ENCODE results near the gene ADCY2. TPM values are rescaled to one million over a fixed set of nuclear protein-coding genes. Genes with fewer than 3 reads are reported as not detected.

Gene ADCY2
- polyA plus RNA-seq, 1 of the 3 experiments (the other 2 are of a cell fraction), result not detected

DNA sequence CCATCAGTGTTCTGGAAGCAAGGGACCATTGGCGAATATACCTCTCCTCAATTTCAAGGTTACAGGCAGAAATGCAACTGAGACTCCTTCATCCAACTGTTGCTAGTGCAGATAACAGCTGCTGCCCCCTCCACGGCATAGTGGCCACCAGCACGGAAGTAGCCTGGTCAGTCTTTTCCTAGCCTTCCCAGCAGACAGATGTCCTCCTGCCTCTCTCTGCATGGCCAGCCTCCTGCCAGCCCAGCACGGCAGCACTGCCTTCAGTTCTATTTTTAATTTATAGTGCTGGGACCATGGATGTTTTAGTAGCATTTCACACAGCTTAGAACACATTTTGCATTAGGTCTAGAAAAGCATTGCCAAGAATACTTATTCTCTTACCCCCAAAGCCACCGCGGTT is 266.4 kb downstream of the ADCY2 start:
- Histone ChIP-seq H3K36me3 (replicated peaks in 1 of 2; ENCODE audit: control insufficient read depth in 1 of 2, insufficient read depth in 2 of 2, low read length in 1 of 2) (no peaks in the 10 kb centered on the region), H4K20me1 (ENCODE audit: insufficient read depth) (no peaks in the 10 kb centered on the region), H3K27ac (ENCODE audit: low read depth in 2 of 2, low read length in 1 of 2) (no peak overlapping the region), H3F3A (replicated peaks; ENCODE audit: insufficient read depth) (no peaks in the 10 kb centered on the region), H3K4me3 (ENCODE audit: low read depth in 2 of 2, low read length in 1 of 2) (no peak overlapping the region), H2AFZ (ENCODE audit: low read depth) (no peak overlapping the region), H3K9me2 (no peaks in the 10 kb centered on the region), H3K4me1 (ENCODE audit: control insufficient read depth in 1 of 2, insufficient read depth in 2 of 2, low read depth in 1 of 2, low read length in 1 of 2) (no peaks in the 10 kb centered on the region), H3K4me2 (no peak overlapping the region), H3K9ac (no peak overlapping the region), H3K27me3 (ENCODE audit: insufficient read depth) (peaks cover 11% of the 10 kb centered on the region; the same call in 1 of the 2 replicates), H3K79me2 (ENCODE audit: insufficient read depth) (no peaks in the 10 kb centered on the region), H3K9me3 (no peaks in the 10 kb centered on the region)
- TF ChIP-seq, protein P1, sequence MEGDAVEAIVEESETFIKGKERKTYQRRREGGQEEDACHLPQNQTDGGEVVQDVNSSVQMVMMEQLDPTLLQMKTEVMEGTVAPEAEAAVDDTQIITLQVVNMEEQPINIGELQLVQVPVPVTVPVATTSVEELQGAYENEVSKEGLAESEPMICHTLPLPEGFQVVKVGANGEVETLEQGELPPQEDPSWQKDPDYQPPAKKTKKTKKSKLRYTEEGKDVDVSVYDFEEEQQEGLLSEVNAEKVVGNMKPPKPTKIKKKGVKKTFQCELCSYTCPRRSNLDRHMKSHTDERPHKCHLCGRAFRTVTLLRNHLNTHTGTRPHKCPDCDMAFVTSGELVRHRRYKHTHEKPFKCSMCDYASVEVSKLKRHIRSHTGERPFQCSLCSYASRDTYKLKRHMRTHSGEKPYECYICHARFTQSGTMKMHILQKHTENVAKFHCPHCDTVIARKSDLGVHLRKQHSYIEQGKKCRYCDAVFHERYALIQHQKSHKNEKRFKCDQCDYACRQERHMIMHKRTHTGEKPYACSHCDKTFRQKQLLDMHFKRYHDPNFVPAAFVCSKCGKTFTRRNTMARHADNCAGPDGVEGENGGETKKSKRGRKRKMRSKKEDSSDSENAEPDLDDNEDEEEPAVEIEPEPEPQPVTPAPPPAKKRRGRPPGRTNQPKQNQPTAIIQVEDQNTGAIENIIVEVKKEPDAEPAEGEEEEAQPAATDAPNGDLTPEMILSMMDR (IDR thresholded peaks at IDR 0.05), result no peak
- TF ChIP-seq, protein P2, sequence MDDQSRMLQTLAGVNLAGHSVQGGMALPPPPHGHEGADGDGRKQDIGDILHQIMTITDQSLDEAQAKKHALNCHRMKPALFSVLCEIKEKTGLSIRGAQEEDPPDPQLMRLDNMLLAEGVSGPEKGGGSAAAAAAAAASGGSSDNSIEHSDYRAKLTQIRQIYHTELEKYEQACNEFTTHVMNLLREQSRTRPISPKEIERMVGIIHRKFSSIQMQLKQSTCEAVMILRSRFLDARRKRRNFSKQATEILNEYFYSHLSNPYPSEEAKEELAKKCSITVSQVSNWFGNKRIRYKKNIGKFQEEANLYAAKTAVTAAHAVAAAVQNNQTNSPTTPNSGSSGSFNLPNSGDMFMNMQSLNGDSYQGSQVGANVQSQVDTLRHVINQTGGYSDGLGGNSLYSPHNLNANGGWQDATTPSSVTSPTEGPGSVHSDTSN (IDR thresholded peaks at IDR 0.05), result no peak
- no peak for TF ChIP-seq FOSL2 (IDR thresholded peaks at IDR 0.05; ENCODE audit: borderline replicate concordance, low read depth)
- TF ChIP-seq FOXJ3 (CRISPR knock-in tag; IDR thresholded peaks at IDR 0.05), result no peak
- no peak for TF ChIP-seq POLR2AphosphoS5 (IDR thresholded peaks at IDR 0.05; ENCODE audit: low read depth, low read length)
- TF ChIP-seq, protein P3, sequence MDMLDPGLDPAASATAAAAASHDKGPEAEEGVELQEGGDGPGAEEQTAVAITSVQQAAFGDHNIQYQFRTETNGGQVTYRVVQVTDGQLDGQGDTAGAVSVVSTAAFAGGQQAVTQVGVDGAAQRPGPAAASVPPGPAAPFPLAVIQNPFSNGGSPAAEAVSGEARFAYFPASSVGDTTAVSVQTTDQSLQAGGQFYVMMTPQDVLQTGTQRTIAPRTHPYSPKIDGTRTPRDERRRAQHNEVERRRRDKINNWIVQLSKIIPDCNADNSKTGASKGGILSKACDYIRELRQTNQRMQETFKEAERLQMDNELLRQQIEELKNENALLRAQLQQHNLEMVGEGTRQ (IDR thresholded peaks at IDR 0.05; ENCODE audit: borderline replicate concordance, low read depth, low read length), result no peak
- TF ChIP-seq GATA2 (CRISPR knock-in tag; IDR thresholded peaks at IDR 0.05), result no peak
- no peak for TF ChIP-seq TEAD4 (IDR thresholded peaks at IDR 0.05; ENCODE audit: borderline replicate concordance, insufficient read depth)
- no peak for TF ChIP-seq TAF1 (IDR thresholded peaks at IDR 0.05; ENCODE audit: borderline replicate concordance, low read depth, low read length)
- 36% methylated on average over 6 of the region's 6 CpGs for WGBS (ENCODE audit: low lambda C conversion rate)
- ChIA-PET POLR2A (no interaction called here), CTCF (no interaction called here)
- no peak for DNase-seq

DNA sequence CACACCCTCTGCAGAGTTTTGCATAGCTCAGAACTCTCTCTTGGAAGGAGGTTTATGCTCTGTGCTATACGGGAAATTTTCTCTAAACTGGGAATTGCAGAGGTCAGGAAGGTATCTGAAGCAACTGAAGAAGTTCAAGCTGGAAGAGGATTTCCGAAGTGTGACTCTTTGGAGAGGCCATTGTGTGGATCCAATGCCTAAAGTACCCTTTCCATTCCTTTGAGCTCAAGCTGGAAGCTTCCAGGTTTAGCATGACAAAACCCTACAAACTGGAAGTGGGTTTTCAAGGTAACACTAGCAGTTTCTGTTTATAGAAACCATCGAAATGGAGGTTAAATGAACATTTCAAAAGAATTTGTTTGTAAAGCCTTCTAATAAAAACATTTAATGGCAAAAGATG is 267.9 kb downstream of the ADCY2 start:
- no peaks in the 10 kb centered on the region; the same call in 1 of the 2 replicates for H3K27me3 ChIP-seq (ENCODE audit: insufficient read depth)
- H3K36me3 ChIP-seq (replicated peaks in 1 of 2; ENCODE audit: control insufficient read depth in 1 of 2, insufficient read depth in 2 of 2, low read length in 1 of 2), result no peaks in the 10 kb centered on the region
- H3K4me1 ChIP-seq (ENCODE audit: control insufficient read depth in 1 of 2, insufficient read depth in 2 of 2, low read depth in 1 of 2, low read length in 1 of 2), result no peaks in the 10 kb centered on the region
- no peaks in the 10 kb centered on the region for H3K9me2 ChIP-seq
- POLR2A ChIA-PET, result no interaction called here
- no peak overlapping the region for H3K4me3 ChIP-seq (ENCODE audit: low read depth in 2 of 2, low read length in 1 of 2)
- H3K27ac ChIP-seq (ENCODE audit: low read depth in 2 of 2, low read length in 1 of 2), result no peak overlapping the region
- DNase-seq, result no peak
- H3K4me2 ChIP-seq, result no peak overlapping the region
- H3K9ac ChIP-seq, result no peak overlapping the region
- H2AFZ ChIP-seq (ENCODE audit: low read depth), result no peak overlapping the region
- H4K20me1 ChIP-seq (ENCODE audit: insufficient read depth), result no peaks in the 10 kb centered on the region
- no peaks in the 10 kb centered on the region for H3K79me2 ChIP-seq (ENCODE audit: insufficient read depth)
- no peaks in the 10 kb centered on the region for H3F3A ChIP-seq (replicated peaks; ENCODE audit: insufficient read depth)
- no peaks in the 10 kb centered on the region for H3K9me3 ChIP-seq
- WGBS (ENCODE audit: low lambda C conversion rate), result 2% methylated on average over 3 of the region's 3 CpGs
- CTCF ChIA-PET, result no interaction called here
- TF ChIP-seq, protein P2 (IDR thresholded peaks at IDR 0.05), result no peak
- TF ChIP-seq JUND (IDR thresholded peaks at IDR 0.05), result no peak
- TF ChIP-seq, protein P3 (IDR thresholded peaks at IDR 0.05; ENCODE audit: borderline replicate concordance, low read depth, low read length), result no peak
- TF ChIP-seq, protein P4, sequence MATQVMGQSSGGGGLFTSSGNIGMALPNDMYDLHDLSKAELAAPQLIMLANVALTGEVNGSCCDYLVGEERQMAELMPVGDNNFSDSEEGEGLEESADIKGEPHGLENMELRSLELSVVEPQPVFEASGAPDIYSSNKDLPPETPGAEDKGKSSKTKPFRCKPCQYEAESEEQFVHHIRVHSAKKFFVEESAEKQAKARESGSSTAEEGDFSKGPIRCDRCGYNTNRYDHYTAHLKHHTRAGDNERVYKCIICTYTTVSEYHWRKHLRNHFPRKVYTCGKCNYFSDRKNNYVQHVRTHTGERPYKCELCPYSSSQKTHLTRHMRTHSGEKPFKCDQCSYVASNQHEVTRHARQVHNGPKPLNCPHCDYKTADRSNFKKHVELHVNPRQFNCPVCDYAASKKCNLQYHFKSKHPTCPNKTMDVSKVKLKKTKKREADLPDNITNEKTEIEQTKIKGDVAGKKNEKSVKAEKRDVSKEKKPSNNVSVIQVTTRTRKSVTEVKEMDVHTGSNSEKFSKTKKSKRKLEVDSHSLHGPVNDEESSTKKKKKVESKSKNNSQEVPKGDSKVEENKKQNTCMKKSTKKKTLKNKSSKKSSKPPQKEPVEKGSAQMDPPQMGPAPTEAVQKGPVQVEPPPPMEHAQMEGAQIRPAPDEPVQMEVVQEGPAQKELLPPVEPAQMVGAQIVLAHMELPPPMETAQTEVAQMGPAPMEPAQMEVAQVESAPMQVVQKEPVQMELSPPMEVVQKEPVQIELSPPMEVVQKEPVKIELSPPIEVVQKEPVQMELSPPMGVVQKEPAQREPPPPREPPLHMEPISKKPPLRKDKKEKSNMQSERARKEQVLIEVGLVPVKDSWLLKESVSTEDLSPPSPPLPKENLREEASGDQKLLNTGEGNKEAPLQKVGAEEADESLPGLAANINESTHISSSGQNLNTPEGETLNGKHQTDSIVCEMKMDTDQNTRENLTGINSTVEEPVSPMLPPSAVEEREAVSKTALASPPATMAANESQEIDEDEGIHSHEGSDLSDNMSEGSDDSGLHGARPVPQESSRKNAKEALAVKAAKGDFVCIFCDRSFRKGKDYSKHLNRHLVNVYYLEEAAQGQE (IDR thresholded peaks at IDR 0.05; ENCODE audit: low read depth, low read length), result no peak
- no peak for TF ChIP-seq POLR2AphosphoS5 (IDR thresholded peaks at IDR 0.05; ENCODE audit: low read depth, low read length)
- no peak for TF ChIP-seq TEAD4 (IDR thresholded peaks at IDR 0.05; ENCODE audit: borderline replicate concordance, insufficient read depth)
- TF ChIP-seq EP300 (IDR thresholded peaks at IDR 0.05; ENCODE audit: borderline replicate concordance in 1 of 2, low read depth in 1 of 2, low read length in 1 of 2), result no peak
- no peak for TF ChIP-seq FOXM1 (IDR thresholded peaks at IDR 0.05; ENCODE audit: low read depth)
- no peak for TF ChIP-seq FOXJ3 (CRISPR knock-in tag; IDR thresholded peaks at IDR 0.05)
- no peak for TF ChIP-seq SMC3 (IDR thresholded peaks at IDR 0.05; ENCODE audit: low read depth, low read length)
- no peak for TF ChIP-seq TAF1 (IDR thresholded peaks at IDR 0.05; ENCODE audit: borderline replicate concordance, low read depth, low read length)

Measured in SK-N-SH (cell line).